ENCODE results near the gene FMO1.

The FMO1 gene

DNA sequence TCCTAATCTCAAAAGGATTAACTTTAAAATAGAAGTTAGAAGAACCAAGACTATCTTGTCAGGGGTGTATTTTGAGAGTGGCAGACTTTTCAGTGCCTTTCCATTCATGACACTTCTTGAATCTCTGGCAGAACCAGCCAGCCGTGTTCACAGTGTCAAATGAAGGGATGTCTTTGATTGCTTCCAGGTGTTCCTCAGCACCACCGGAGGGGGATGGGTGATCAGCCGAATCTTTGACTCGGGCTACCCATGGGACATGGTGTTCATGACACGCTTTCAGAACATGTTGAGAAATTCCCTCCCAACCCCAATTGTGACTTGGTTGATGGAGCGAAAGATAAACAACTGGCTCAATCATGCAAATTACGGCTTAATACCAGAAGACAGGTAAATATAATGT, 32.3 kb downstream of the FMO1 start:
- no peak for DNase-seq

DNA sequence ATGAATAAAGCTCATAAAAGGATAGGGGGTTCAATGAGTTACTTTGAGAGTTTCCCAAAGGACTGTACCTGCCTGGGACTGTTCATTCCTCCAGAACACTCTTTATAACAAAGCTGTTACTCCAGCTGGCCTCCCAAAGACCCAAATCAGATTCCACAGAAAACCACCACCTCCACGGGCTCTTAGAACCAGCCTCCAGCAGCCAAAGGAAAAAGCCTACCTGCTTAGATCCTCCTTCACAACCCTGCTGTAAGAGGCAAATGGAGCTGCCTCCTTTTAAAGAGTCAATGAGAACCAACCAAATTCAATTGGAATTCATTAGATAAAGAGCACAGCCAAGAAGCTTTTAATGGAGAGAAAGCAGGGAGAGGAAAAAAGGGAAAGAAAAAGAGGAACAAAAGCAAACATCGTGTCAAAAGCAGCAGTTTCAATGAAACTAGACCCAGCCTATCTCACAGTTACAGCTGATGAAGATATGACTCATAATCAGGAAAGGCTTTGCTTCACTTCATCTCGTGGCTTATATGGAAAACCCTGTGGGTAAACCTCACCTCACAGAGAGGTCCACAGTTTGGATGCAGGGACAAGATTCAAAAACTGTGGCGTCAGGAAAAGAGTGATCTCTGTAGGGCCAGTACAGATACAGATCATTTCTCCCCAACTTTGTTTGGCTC, 37.9 kb downstream of the FMO1 start:
- peak; percentile 19 for DNase-seq

DNA sequence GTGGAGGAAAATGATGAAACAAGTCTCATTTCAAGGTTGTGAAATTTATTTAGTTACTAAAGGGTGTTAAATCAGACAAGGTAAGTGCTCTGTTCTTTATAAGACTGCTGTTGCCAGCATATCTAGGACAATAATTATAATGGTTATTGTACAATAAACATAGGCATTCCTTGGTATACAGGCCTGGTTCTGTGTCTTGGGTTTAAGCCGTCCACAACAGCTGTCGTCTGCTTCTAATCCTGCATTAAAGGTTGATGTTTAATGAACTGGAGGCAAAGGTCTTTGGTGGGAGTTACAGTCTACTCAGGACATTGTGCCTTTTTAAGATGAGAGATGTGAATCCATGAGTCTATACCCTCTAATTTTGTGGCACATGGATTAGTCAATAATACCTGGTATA, 42.3 kb downstream of the FMO1 start:
- DNase-seq = no peak

DNA sequence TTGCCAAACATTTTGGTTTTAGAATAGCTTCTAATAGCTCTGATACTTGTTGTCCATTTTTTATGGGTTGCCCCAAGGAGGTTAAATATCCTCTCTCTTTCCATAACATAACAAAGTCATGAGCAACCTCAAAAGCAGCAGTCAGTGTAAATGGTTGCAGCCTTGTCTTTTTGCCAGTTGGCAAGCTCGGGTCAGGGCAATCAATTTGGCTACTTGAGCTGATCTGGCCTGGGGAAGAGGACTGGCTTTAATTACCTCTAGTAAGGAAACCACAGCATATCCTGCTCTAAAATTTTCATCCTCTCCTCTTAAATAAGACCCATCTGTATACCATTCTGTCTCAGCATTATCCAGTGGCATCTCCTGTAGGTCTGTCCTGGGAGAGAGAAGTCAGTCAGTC, 44.5 kb downstream of the FMO1 start:
- peak; percentile 93 for DNase-seq

DNA sequence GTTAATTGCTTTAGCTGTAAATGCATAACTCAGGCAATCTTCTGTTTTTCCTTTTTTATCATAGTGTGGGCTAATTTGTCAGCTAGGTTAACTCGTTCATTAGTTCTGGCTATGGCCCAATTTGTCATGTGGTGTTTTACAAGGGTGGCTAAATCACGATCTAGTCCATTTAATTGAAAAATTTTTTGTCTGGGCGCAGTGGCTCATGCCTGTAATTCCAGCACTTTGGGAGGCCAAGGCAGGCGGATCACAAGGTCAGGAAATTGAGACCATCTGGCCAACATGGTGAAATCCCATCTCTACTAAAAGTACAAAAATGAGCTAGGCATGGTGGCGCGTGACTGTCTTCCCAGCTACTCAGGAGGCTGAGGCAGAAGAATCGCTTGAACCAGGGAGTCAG, 47.1 kb downstream of the FMO1 start:
- DNase-seq = peak; percentile 79

DNA sequence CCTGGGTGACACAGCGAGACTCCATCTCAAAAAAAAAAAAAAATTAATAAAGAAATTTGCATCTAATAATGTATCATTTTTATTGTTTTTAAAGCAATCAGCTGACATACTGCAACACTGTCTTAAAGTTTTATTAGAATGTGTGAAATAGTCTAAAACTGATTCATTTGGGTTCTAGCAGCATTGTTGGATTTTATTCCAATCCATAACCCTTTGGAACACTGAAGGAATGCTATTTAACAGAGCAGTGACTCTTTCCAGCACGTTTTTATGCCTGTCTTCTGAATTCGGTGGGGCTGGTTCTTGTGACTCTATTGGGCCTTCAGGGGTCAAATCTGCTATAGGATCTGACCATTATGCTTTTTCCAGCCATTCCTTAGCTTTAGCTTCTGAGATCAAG, 47.5 kb downstream of the FMO1 start:
- peak; percentile 56 for DNase-seq

DNA sequence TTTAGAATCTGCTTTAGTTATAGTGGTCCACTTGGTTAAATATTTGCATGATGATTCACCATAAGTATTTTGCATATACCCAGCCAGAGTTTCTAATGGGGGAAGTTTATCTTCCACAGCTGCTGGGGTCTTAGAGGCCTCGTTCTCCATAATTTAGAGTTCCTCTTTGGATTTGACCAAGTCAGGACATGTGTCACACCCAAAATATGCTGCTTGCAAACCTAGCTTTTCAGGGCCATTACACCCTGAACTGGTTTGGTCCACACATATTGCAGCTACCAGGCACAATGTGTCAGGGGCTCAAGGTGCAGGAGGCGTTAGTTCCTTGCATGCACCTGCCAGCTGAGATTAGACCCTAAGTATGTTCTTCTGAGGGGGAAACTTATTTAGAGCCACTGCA, 48.6 kb downstream of the FMO1 start:
- peak; percentile 8 for DNase-seq

DNA sequence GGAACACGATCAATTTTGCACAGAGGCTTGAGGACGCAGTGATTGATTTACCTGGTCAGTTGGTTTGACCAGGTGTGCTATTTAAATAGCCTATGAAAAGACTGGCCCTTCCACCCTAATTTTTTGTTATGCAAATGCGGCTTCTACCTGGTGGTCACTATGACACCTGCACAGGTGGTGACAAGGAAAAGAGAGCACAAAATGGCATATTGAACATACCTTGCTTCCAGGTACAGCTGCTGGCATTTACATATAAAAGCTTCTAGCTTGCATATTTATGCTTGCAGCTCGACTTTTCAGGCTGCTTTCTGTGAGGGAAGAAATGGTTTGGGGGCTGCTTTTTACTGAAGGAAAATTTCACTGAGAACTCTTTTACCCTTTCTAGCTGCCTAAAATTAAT, 50.4 kb downstream of the FMO1 start:
- DNase-seq = no peak

DNA sequence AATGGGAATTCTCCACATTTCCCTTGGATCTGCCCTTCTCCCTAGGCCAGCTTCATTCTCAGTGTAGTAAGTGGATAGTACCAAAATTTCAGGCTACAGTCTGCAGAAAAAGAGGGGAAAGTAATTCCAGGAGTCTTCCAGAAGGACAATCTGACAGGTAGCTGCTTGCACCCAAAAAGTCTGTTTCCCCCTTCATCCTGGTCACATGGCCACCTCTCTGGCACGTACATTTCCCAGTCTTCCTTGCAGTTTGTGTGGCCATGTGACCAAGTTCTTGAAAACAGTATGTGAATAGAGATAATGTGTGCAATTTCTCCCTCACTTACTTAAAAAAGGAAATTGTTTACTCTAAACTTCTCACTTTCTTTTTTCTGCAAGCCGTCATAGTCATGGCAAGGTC, 51.0 kb downstream of the FMO1 start:
- DNase-seq = no peak

DNA sequence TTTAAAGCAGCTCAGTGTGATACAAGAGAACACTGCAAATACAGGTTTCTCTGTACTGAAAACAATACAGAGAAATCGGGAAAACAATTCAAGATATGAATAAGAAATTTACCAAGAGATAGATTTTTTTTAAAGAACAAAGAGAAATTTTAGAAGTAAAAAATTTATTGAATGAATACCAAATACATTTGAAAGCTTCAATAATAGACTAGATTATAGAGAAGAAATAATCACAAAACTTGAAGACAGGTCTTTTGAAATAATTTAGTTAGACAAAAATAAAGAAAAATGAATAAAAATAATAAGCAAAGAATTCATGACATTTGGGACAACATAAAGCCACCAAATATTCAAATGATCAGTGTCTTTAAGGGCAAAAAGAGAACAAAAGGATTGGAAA, 52.1 kb downstream of the FMO1 start:
- DNase-seq = no peak

DNA sequence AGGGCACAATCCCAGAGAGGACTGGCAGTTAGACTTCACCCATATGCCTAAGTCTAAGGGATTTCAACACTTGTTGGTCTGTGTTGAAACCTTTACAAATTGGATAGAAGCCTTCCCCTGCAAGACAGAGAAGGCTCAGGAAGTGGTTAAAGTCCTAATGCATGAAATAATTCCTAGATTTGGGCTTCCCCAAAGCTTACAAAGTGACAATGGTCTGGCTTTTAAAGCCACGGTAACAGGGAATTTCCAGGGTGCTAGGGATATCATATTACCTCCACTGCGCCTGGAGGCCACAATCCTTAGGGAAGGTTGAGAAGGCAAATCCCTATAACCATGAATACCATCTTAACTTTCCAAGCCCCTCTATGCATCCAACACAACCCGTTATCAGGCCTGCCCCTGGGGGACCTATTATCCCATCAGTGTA, 62.4 kb downstream of the FMO1 start:
- DNase-seq = peak; percentile 7

DNA sequence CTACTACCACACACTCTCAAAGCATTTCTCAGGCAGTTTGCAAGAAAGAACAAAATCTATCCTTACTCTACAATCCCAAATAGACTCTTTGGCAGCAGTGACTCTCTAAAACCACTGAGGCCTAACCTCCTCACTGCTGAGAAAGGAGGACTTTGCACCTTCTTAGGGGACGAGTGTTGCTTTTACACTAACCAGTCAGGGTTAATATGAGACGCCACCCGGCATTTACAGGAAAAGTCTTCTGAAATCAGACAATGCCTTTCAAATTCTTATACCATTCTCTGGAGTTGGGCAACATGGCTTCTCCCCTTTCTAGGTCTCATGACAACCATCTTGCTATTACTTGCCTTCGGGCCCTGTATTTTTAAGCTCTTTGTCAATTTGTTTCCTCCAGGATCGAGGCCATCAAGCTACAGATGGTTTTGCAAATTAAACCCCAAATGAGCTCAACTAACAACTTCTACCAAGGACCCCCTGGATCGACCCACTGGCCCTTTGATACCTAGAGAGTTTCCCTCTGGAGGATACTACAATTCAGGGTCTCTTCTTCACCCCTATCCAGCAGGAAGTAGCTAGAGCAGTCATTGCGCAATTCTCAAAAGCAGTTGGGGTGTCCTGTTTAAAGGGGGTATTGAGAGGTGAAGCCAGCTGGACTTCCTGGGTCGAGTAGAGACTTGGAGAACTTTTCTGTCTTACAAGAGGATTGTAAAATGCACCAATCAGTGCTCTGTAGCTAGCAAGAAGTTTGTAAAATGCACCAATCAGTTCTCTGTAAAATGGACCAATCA, 63.7 kb downstream of the FMO1 start:
- no peak for DNase-seq

DNA sequence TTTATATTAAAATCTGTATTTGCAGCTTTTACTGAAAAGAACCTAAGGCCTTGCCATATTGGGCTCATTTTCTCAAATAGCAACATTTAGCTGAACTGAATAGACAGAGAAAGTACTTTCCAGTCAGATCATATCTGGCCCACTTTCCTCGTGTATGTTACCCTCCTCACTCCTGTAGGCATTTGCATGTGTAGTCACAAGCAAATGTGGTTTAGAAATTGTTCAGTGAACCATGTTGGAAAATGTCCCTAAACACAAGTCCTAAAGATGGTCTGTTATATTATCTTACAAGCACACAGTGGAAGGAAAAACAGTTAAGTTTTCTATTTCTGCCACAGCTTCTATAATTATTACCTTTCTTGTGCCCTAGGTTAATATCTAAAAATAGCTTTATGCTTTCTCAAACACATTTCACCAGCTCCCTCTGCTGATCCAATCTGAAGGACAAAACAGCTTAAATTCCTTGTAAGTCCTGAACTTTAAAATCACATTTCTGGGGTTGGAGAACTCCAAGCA, 65.1 kb downstream of the FMO1 start:
- DNase-seq = no peak

DNA sequence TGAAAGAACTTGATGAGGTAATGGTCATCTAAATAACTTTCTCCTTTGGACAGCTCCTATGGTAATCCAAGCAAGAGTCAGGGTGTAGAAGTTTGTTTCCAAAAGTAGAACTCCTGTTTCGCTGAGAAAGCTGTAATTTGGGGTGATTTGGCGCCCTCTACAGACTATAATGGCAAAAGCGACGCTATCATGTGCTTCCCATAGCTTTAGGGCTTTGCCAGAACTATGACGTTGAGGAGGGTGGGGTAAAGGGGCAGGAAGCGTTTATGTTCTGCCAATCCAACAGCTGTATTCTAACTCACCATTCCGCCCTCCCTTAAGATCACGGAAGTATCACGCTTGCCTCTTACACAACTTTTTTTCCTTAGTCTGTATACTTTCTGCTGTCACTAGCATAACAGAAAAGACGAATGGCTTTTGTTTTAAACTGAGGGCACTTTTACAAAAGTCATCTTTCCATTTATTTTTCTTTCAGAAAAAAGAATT, 65.6 kb downstream of the FMO1 start, which contains the start of gene FMO4:
Gene FMO4, plus strand, starts transcription at position 349 of the 486 bp plus-strand sequence. CDS start 5,643 bp downstream, outside the sequence.
- peak; percentile 99 for DNase-seq

DNA sequence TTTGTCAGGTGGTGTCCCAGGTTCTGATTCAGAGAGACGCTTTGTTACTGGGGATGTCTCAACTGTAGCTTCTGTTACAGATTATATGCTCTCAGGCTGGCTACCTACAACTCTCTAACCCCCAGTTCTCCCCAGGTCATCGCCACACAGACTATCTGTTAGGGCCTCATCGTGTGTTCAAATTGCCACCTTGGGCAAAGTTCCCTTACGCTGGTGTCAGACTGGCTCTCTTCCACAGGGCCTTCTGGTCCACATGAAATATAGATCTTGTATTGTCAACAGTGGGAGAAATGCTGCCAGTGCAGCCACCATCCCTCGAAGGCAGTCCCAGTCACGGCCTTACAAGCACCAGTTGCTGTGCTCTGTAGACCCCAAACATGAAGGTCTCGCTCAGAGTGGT, 81.0 kb downstream of the FMO1 start:
- no peak for DNase-seq

DNA sequence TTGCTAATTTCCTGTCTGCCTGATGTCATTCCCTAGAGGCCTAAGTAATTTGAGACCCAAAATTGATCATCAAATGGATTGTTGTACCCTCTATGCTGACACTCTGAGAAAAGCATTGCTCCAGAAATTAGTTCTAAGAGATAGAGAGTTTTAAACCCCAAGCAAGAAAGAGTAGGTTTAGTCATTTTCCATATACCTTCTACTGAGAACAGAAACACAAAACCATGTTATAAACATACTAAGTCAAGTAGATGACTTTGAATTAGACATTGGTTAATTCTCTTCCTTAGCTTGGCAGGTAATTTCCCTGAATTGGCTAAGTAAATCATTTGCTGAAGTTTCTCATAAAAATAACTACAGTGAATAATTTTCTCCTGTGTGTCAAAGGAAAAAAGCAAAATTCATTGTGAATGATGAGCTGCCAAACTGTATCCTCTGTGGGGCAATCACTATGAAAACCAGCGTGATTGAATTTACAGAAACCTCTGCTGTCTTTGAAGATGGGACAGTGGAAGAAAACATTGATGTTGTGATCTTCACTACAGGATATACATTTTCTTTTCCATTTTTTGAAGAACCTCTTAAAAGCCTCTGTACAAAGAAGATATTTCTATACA, 85.8 kb downstream of the FMO1 start:
- DNase-seq = no peak
